Measurements from ENCODE around the gene COL7A1. TPM values are rescaled to one million over a fixed set of nuclear protein-coding genes. Genes with fewer than 3 reads are reported as not detected.
A peak's percentile ranks its signal among the peaks of the same experiment; 100 is the strongest.

The COL7A1 gene
- total RNA-seq, 4 donors from 2014 or later: 159 to 393 (median 199) TPM

- intact Hi-C loops (cut with DNase I; ENCODE audit: low total_unique reads): no loop called here
- 83 to 85% methylated on average over 5 to 11 of the region's 11 CpGs for WGBS, 2 donors
Measured at GRCh38 chr3:48564667-48565066, 30.5 kb downstream of the COL7A1 start.

DNA sequence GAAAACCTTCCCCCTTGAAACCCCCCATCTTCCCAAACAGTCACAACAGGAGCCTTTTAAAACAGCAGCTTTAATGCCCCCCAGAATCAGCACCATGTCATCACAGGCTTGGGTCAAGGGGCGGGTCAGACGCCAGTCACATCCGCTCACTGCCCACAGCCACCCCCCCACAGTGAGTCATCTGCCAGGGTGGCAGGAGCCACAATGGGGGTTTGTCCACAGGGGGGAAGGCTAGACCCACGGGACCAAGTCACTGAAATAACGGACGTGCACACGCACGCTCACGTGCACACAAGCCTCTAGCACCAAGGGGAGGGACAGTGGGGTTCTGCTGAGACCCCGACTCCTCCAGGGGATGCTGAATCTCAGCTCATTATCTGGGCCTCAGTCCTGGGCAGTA is 31.1 kb downstream of the COL7A1 start:
- WGBS, 2 donors: 59 to 62% methylated on average over 10 of the region's 10 CpGs
- peak; percentile 42 to 92 for DNase-seq (ENCODE audit: low spot score in 2 of 2)
- intact Hi-C loops (cut with DNase I; ENCODE audit: low total_unique reads): no loop called here
- no peak overlapping the region for H3K4me3 ChIP-seq (ENCODE audit: low read depth, poor library complexity, severe bottlenecking)
- TF ChIP-seq CTCF (IDR thresholded peaks at IDR 0.05): no peak
- TF ChIP-seq POLR2A (IDR thresholded peaks at IDR 0.05): no peak

More at GRCh38 chr3:48564667-48565066, 30.5 kb downstream of the COL7A1 start:
- no peak for TF ChIP-seq POLR2A (IDR thresholded peaks at IDR 0.05)
- DNase-seq (ENCODE audit: low spot score in 2 of 2): no peak
- H3K4me3 ChIP-seq (ENCODE audit: low read depth, poor library complexity, severe bottlenecking): no peak overlapping the region

GRCh38 chr3:48563382-48563918 is 31.7 kb downstream of the COL7A1 start, which contains the start of gene UCN2:
Gene UCN2 (minus strand): TSS chr3:48563781. CDS start chr3:48563124, 657 bp downstream.
- TF ChIP-seq CTCF (IDR thresholded peaks at IDR 0.05): no peak
- TF ChIP-seq POLR2A (IDR thresholded peaks at IDR 0.05): no peak
- intact Hi-C loops (cut with DNase I; ENCODE audit: low total_unique reads): no loop called here
- DNase-seq (ENCODE audit: low spot score in 2 of 2): no peak
- H3K4me3 ChIP-seq (ENCODE audit: low read depth, poor library complexity, severe bottlenecking): no peak within 1 kb of the TSS
- 56 to 60% methylated on average over 6 of the region's 6 CpGs for WGBS, 2 donors

GRCh38 chr3:48562367-48563095 is 32.6 kb downstream of the COL7A1 start:
- TF ChIP-seq CTCF (IDR thresholded peaks at IDR 0.05): no peak
- WGBS, 2 donors: 82 to 86% methylated on average over 13 to 20 of the region's 20 CpGs
- H3K4me3 ChIP-seq (ENCODE audit: low read depth, poor library complexity, severe bottlenecking): no peak overlapping the region
- intact Hi-C loops (cut with DNase I; ENCODE audit: low total_unique reads): no loop called here
- DNase-seq (ENCODE audit: low spot score in 2 of 2): no peak

DNA sequence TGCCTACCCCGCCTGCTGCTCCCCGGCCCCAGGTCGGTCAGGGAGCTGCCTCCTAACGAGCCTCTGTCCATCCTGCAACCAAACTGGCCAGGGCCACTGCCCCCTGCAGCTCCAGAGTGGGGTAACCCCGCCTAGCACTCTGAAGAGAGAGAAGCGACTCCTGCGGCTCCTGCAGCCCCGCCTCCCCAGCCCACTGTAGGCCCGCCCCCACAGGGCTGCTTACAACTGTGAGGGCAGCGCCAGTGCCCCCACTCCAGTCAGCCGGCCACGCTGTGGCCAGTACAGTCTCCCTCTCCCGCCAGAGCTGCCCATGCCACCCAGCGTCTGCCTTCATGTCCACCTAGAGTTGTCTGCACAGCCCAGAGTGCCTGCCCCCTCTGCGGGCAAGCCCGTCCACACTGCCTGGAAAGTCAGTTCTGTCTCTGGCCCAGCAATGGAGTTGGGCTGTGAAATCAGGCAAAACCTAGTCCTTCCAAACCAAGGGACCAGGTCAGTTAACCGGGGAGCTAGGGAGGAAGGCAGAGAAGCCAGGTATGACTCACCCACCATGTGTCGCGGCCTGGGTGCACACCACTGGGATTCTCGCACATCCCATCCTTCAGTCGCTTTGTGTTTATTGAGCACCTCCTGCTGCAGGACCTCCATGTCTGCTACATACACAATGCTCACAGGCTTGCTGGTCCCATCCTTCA is 33.9 kb downstream of the COL7A1 start:
- no peak for TF ChIP-seq POLR2A (IDR thresholded peaks at IDR 0.05)
- TF ChIP-seq CTCF (IDR thresholded peaks at IDR 0.05): no peak
- H3K4me3 ChIP-seq (ENCODE audit: low read depth, poor library complexity, severe bottlenecking): no peak overlapping the region
- DNase-seq (ENCODE audit: low spot score in 2 of 2): no peak
- intact Hi-C loops (cut with DNase I; ENCODE audit: low total_unique reads): no loop called here
- 45 to 54% methylated on average over 17 to 19 of the region's 21 CpGs for WGBS, 2 donors

- WGBS, 2 donors: 22 to 36% methylated on average over 5 of the region's 5 CpGs
- no peak overlapping the region for H3K4me3 ChIP-seq (ENCODE audit: low read depth, poor library complexity, severe bottlenecking)
- TF ChIP-seq CTCF (IDR thresholded peaks at IDR 0.05) (no peak), POLR2A (IDR thresholded peaks at IDR 0.05) (no peak)
- intact Hi-C loops (cut with DNase I; ENCODE audit: low total_unique reads): no loop called here
- no peak for DNase-seq (ENCODE audit: low spot score in 2 of 2)
Measured at GRCh38 chr3:48560648-48561018, 34.5 kb downstream of the COL7A1 start.
